MCF 10A (cell line): ENCODE measurements around the gene CLCA4. TPM values are rescaled to one million over a fixed set of nuclear protein-coding genes. Genes with fewer than 3 reads are reported as not detected.
A peak's percentile ranks its signal among the peaks of the same experiment; 100 is the strongest.

ENCODE experiments used
- BruUV-seq: library from RNA; stranded (reverse); fragments of 400-500 nt; replicated peaks from 2 replicates; lab custom pipeline; 2021; lab: Mats Ljungman, UMichigan
- CTCF ChIA-PET: fragments of 300-600 bp; sonication (Branson Sonifier 250); formaldehyde crosslinking; extraction: SDS; loops from one replicate; lab custom pipeline; 2021; ENCODE audit warnings: antibody characterized with exemption, inconsistent platforms; lab: Yijun Ruan, JAX
- POLR2A ChIA-PET: fragments of 300-600, 350-650 bp; sonication (Branson Sonifier 250); formaldehyde crosslinking; extraction: SDS; loops from one replicate; lab custom pipeline; 2020; ENCODE audit warnings: antibody characterized with exemption, inconsistent platforms; lab: Yijun Ruan, JAX
- DNase-seq: peaks from one replicate; pipeline ENCODE4 v3.0.0-alpha.2; 2018; ENCODE audit not compliant: unreplicated experiment
- H3K27ac Mint-ChIP-seq: one replicate; pipeline ENCODE4 v1.8.0; 2022; ENCODE audit warnings: mild to moderate bottlenecking, low read depth, mixed read lengths; ENCODE audit not compliant: unreplicated experiment
- H3K27me3 Mint-ChIP-seq: one replicate; pipeline ENCODE4 v1.8.0; 2022; ENCODE audit warnings: mixed read lengths; ENCODE audit not compliant: insufficient read depth, unreplicated experiment
- H3K36me3 Mint-ChIP-seq: one replicate; pipeline ENCODE4 v1.8.0; 2022; ENCODE audit warnings: mild to moderate bottlenecking, moderate library complexity, mixed read lengths; ENCODE audit not compliant: insufficient read depth, unreplicated experiment
- H3K4me1 Mint-ChIP-seq: one replicate; pipeline ENCODE4 v1.8.0; 2022; ENCODE audit warnings: mixed read lengths; ENCODE audit not compliant: insufficient read depth, unreplicated experiment
- H3K4me3 Mint-ChIP-seq: one replicate; pipeline ENCODE4 v1.8.0; 2022; ENCODE audit warnings: mild to moderate bottlenecking, moderate library complexity, mixed read lengths; ENCODE audit not compliant: unreplicated experiment
- H3K9me3 Mint-ChIP-seq: one replicate; pipeline ENCODE4 v1.8.0; 2022; ENCODE audit warnings: mixed read lengths; ENCODE audit not compliant: unreplicated experiment
- intact Hi-C: fragments of 100-400 bp; cut with micrococcal nuclease; formaldehyde crosslinking; loops from 2 replicates; pipeline ENCODE4 v1.14.1; 2022
- total RNA-seq: library from RNA; stranded (reverse); gene quantifications from 2 replicates; pipeline ENCODE4 v1.2.3, GENCODE V29; 2022
- TF ChIP-seq, protein P1 (sequence below): fragments of 200-600 bp; IDR thresholded peaks from one replicate; pipeline ENCODE4 v1.8.0; 2022; ENCODE audit warnings: antibody characterized with exemption, mild to moderate bottlenecking; ENCODE audit not compliant: unreplicated experiment

Gene CLCA4
- total RNA-seq, 1 experiment from 2014 or later = not detected

DNA sequence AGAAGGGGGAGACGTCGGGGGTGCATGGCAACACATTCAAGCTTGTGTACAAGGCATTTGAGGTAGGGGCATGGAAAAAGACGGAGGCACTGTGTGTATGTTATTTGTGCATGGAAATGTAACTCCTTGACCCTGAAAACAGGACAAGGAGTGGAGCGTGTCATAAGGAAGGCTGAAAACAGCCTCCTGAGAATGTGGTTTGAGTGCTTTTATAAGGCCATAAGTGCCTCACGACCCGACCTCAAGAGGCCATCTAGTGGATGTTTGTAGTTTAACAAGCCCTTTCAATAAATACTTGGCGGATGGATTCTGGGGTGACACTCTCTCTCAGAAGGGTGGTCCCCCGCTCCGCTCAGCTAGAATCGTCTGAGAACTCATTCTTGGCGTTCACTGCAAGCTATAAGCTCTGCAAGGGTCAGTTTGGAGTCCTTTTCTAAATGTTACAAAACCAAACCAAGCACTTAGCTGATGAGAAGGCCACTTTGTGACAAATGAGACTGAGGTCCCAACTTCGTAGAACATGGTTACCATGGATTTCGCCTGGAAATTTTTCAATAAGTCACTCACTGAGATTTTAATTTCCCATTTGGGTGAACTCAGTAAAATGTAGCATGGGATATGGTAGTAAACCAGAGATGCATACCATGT lies 38.8 kb upstream of the CLCA4 start:
- CTCF ChIA-PET = interaction anchor here (0.5 to 3.3 kb wide), 28 partner anchors 8 to 1214 kb away, joined by 3 to 13 read pairs (median 4); partner anchors contain the start of gene SH3GLB1
- Mint-ChIP-seq H3K27ac (no peak overlapping the region), H3K4me1 (no peaks in the 10 kb centered on the region), H3K4me3 (no peak overlapping the region), H3K9me3 (no peaks in the 10 kb centered on the region), H3K36me3 (no peaks in the 10 kb centered on the region), H3K27me3 (no peaks in the 10 kb centered on the region)
- POLR2A ChIA-PET = interaction anchor here (1.1 kb wide), 1 partner anchor 197 kb away, joined by 4 read pairs; the partner anchor contains the start of gene SH3GLB1
- no TSS peak for BruUV-seq
- TF ChIP-seq, protein P1, sequence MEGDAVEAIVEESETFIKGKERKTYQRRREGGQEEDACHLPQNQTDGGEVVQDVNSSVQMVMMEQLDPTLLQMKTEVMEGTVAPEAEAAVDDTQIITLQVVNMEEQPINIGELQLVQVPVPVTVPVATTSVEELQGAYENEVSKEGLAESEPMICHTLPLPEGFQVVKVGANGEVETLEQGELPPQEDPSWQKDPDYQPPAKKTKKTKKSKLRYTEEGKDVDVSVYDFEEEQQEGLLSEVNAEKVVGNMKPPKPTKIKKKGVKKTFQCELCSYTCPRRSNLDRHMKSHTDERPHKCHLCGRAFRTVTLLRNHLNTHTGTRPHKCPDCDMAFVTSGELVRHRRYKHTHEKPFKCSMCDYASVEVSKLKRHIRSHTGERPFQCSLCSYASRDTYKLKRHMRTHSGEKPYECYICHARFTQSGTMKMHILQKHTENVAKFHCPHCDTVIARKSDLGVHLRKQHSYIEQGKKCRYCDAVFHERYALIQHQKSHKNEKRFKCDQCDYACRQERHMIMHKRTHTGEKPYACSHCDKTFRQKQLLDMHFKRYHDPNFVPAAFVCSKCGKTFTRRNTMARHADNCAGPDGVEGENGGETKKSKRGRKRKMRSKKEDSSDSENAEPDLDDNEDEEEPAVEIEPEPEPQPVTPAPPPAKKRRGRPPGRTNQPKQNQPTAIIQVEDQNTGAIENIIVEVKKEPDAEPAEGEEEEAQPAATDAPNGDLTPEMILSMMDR = peak; percentile 45
- intact Hi-C loops = loop anchor here (1.0 to 10.0 kb wide), 2 partner anchors 177 to 234 kb away; no protein-coding TSS in a partner anchor
- peak; percentile 40 for DNase-seq

DNA sequence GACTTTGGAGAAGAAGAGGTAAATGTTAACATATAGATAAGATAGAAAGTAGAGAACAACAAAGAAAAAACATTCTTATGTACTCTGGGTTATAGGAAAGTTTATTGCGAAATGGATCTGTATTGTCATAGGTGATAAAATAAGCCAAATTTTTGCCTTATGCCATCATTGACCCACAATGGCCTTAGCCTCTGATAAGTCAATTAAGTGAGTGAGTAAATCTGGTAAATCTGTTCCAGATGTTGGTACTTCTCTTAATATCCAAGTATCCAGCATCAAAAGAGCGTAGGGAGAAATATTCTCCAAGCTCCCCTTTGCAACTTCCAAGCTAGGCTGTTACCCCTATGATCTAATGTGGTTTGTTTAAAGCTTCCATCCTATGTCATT lies 38.3 kb upstream of the CLCA4 start:
- Mint-ChIP-seq H3K36me3 (no peaks in the 10 kb centered on the region), H3K4me3 (no peak overlapping the region), H3K27me3 (no peaks in the 10 kb centered on the region), H3K27ac (no peak overlapping the region), H3K4me1 (no peaks in the 10 kb centered on the region), H3K9me3 (no peaks in the 10 kb centered on the region)
- DNase-seq = no peak
- BruUV-seq = no TSS peak
- intact Hi-C loops = loop anchor here (1.0 to 10.0 kb wide), 2 partner anchors 176 to 234 kb away; no protein-coding TSS in a partner anchor
- CTCF ChIA-PET = interaction anchor here (0.5 to 3.3 kb wide), 18 partner anchors 8 to 925 kb away, joined by 3 to 13 read pairs (median 4); partner anchors contain the start of gene SH3GLB1
- POLR2A ChIA-PET = interaction anchor here (1.1 kb wide), 1 partner anchor 196 kb away, joined by 4 read pairs; the partner anchor contains the start of gene SH3GLB1
- TF ChIP-seq, protein P1 = no peak

DNA sequence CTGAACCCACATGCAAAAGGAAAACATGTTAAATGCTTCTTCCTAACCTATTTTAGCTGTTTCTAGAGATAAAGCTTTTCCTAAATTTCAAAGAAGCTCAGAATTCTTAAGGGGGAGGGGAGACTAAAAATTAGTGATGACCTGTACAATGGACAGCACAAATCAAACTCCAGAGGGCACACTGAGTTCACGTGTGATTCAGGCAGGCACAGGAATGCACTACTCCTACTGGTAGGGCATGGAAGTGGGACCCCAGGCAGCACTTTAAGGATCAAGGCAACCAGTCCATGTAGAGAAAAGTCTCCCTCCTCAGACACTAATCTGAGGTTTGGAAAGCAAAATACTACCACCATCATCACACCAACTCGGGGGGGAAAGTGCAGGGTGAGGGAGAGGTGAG lies 31.3 kb upstream of the CLCA4 start:
- peaks cover 9% of the 10 kb centered on the region for H3K4me1 Mint-ChIP-seq
- no peak overlapping the region for H3K27ac Mint-ChIP-seq
- ChIA-PET POLR2A (interaction anchor here (0.6 to 1.6 kb wide), 4 partner anchors 100 to 398 kb away, joined by 3 to 5 read pairs (median 4); partner anchors contain the start of genes HS2ST1 and SELENOF), CTCF (interaction anchor here (0.7 to 5.7 kb wide), 11 partner anchors 9 to 189 kb away, joined by 3 to 39 read pairs (median 5); partner anchors contain the start of gene SH3GLB1)
- DNase-seq = peak; percentile 64
- BruUV-seq = no TSS peak
- no peaks in the 10 kb centered on the region for H3K9me3 Mint-ChIP-seq
- intact Hi-C loops = loop anchor here (5.0 kb wide), 1 partner anchor 567 kb away; no protein-coding TSS in a partner anchor
- H3K4me3 Mint-ChIP-seq = no peak overlapping the region
- H3K27me3 Mint-ChIP-seq = no peaks in the 10 kb centered on the region
- no peaks in the 10 kb centered on the region for H3K36me3 Mint-ChIP-seq
- TF ChIP-seq, protein P1 = peak; percentile 39

DNA sequence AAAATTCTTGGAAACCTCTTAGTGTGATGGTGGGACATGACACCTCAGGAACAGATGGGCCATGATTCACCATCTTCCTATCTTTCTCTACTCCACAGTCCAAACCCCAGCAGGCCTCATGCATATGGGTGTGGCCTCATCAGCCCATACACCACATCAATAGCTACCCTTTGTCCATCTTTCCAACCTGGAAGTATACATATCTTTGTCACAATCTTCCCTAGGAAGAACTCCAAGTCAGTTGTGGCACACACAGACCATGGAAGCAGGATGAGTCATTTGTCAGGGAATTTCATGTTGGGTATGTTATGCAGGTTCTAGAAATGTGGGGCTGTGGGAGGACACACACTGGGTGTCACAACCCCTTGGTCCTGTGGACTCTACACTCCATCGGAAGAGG lies 30.5 kb upstream of the CLCA4 start:
- TF ChIP-seq, protein P1 = no peak
- Mint-ChIP-seq H3K4me1 (peaks cover 9% of the 10 kb centered on the region), H3K27me3 (no peaks in the 10 kb centered on the region), H3K27ac (peak overlapping the region; percentile 16), H3K9me3 (no peaks in the 10 kb centered on the region), H3K36me3 (no peaks in the 10 kb centered on the region), H3K4me3 (no peak overlapping the region)
- POLR2A ChIA-PET = interaction anchor here (0.5 to 1.6 kb wide), 3 partner anchors 43 to 398 kb away, joined by 3 to 5 read pairs (median 3); partner anchors contain the start of genes HS2ST1 and SELENOF
- CTCF ChIA-PET = interaction anchor here (0.7 to 5.7 kb wide), 10 partner anchors 8 to 212 kb away, joined by 3 to 39 read pairs (median 6); partner anchors contain the start of gene SH3GLB1
- intact Hi-C loops = loop anchor here (5.0 kb wide), 1 partner anchor 566 kb away; no protein-coding TSS in a partner anchor
- no TSS peak for BruUV-seq
- peak; percentile 5 for DNase-seq
